ENCODE results near the gene SCARB2.

GRCh38 chr4:76168688-76169087 lies 44.9 kb downstream of the SCARB2 start:
- TF ChIP-seq, protein P1, sequence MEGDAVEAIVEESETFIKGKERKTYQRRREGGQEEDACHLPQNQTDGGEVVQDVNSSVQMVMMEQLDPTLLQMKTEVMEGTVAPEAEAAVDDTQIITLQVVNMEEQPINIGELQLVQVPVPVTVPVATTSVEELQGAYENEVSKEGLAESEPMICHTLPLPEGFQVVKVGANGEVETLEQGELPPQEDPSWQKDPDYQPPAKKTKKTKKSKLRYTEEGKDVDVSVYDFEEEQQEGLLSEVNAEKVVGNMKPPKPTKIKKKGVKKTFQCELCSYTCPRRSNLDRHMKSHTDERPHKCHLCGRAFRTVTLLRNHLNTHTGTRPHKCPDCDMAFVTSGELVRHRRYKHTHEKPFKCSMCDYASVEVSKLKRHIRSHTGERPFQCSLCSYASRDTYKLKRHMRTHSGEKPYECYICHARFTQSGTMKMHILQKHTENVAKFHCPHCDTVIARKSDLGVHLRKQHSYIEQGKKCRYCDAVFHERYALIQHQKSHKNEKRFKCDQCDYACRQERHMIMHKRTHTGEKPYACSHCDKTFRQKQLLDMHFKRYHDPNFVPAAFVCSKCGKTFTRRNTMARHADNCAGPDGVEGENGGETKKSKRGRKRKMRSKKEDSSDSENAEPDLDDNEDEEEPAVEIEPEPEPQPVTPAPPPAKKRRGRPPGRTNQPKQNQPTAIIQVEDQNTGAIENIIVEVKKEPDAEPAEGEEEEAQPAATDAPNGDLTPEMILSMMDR (IDR thresholded peaks at IDR 0.05; ENCODE audit: insufficient read depth, low read depth, low read length), result no peak
- TF ChIP-seq EZH2 (IDR thresholded peaks at IDR 0.05; ENCODE audit: insufficient read depth, low read length), result no peak
